Measurements from ENCODE around the gene SERBP1.

DNA sequence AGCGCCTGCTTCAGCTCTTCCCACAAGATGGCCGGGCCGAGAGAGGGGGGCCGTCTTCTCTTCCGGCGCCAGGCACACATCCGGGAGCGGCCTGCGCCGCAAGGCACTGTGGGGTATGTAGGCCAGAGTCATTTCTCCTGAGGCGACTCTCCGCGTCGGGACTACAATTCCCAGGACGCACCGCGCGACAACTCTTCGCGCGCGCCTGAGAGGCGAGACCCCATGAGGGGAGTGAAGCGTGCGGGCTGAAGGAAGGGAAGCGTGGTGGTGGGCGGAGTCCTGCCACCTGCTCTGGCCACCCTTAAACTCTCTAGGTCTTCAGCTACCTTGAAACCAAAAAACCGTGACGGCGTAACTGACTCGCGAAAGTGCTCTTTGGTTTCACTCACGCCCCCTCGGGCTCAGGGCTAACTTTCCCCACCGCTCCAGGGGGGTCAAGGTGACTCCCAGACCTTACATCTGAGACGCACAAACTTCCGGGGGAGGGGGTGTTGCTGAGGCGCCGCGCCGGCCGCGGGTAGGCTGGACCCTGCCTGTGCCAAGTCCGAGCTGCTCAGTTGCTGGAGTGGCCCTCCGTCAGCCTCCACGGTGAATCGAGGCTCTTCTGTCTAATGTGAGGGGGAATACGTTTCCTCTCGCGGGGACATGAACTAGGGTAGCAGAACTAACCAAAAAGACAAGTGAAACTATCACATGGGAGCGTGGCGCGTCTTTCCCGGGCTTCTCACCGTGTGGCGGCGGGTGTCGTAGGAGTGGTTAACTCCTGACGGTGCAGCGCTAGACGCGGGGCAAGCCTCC is at the start of gene SERBP1:
- TF ChIP-seq, protein P1, sequence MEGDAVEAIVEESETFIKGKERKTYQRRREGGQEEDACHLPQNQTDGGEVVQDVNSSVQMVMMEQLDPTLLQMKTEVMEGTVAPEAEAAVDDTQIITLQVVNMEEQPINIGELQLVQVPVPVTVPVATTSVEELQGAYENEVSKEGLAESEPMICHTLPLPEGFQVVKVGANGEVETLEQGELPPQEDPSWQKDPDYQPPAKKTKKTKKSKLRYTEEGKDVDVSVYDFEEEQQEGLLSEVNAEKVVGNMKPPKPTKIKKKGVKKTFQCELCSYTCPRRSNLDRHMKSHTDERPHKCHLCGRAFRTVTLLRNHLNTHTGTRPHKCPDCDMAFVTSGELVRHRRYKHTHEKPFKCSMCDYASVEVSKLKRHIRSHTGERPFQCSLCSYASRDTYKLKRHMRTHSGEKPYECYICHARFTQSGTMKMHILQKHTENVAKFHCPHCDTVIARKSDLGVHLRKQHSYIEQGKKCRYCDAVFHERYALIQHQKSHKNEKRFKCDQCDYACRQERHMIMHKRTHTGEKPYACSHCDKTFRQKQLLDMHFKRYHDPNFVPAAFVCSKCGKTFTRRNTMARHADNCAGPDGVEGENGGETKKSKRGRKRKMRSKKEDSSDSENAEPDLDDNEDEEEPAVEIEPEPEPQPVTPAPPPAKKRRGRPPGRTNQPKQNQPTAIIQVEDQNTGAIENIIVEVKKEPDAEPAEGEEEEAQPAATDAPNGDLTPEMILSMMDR (IDR thresholded peaks at IDR 0.05) = no peak
- no peak for TF ChIP-seq ZFX (IDR thresholded peaks at IDR 0.05; ENCODE audit: borderline replicate concordance)

Data from 22Rv1 (cell line).